ENCODE measurements around the gene ZNF593. TPM values are rescaled to one million over a fixed set of nuclear protein-coding genes. Genes with fewer than 3 reads are reported as not detected.

The ZNF593 gene
- total and polyA plus RNA-seq, 9 of the 15 experiments (the other 6 are each of a cell fraction or from before 2014, with no cell fraction given), result 9.8 to 334 (median 48.2) TPM

DNA sequence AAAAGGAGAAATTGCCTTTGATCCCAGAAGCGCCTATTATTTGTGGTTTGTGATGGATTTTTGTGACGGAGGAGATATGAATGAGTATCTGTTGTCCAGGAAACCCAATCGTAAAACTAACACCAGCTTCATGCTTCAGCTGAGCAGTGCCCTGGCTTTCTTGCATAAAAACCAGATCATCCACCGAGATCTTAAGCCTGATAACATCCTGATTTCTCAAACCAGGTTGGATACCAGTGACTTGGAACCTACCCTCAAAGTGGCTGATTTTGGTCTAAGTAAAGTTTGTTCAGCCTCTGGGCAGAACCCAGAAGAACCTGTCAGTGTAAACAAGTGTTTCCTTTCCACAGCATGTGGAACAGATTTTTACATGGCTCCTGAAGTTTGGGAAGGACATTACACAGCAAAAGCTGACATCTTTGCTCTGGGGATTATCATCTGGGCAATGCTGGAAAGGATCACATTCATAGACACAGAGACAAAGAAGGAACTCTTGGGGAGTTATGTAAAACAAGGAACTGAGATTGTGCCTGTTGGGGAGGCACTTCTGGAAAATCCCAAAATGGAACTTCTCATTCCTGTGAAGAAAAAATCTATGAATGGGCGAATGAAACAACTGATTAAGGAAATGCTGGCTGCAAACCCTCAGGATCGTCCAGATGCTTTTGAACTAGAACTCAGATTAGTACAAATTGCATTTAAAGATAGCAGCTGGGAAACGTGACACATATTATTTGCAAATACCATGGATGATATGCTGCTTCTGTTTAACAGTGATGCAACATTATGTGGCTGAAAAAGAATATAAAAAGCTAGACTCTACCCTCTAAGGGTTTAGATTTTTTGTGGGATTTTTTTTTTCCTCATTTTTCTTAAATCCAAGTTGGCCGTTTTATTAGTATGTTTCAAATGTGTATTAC, 47.6 kb upstream of the ZNF593 start (continued):
- TF ChIP-seq, protein P1, sequence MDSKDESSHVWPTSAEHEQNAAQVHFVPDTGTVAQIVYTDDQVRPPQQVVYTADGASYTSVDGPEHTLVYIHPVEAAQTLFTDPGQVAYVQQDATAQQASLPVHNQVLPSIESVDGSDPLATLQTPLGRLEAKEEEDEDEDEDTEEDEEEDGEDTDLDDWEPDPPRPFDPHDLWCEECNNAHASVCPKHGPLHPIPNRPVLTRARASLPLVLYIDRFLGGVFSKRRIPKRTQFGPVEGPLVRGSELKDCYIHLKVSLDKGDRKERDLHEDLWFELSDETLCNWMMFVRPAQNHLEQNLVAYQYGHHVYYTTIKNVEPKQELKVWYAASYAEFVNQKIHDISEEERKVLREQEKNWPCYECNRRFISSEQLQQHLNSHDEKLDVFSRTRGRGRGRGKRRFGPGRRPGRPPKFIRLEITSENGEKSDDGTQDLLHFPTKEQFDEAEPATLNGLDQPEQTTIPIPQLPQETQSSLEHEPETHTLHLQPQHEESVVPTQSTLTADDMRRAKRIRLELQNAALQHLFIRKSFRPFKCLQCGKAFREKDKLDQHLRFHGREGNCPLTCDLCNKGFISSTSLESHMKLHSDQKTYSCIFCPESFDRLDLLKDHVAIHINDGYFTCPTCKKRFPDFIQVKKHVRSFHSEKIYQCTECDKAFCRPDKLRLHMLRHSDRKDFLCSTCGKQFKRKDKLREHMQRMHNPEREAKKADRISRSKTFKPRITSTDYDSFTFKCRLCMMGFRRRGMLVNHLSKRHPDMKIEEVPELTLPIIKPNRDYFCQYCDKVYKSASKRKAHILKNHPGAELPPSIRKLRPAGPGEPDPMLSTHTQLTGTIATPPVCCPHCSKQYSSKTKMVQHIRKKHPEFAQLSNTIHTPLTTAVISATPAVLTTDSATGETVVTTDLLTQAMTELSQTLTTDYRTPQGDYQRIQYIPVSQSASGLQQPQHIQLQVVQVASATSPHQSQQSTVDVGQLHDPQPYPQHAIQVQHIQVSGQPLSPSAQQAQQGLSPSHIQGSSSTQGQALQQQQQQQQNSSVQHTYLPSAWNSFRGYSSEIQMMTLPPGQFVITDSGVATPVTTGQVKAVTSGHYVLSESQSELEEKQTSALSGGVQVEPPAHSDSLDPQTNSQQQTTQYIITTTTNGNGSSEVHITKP (IDR thresholded peaks at IDR 0.05; ENCODE audit: partially characterized antibody), result no peak
- TF ChIP-seq ZNF551 (CRISPR knock-in tag; IDR thresholded peaks at IDR 0.05), result no peak
- peak; percentile 14; the same call in 1 of the 2 replicates for TF ChIP-seq THRAP3 (IDR thresholded peaks at IDR 0.05; ENCODE audit: borderline replicate concordance)
- no peak for TF ChIP-seq ETV5 (CRISPR knock-in tag; IDR thresholded peaks at IDR 0.05; ENCODE audit: low read depth)
- TF ChIP-seq OTX1 (CRISPR knock-in tag; IDR thresholded peaks at IDR 0.05), result no peak
- TF ChIP-seq BRD9 (IDR thresholded peaks at IDR 0.05; ENCODE audit: low read depth, partially characterized antibody), result no peak
- TF ChIP-seq RBM22 (IDR thresholded peaks at IDR 0.05; ENCODE audit: low read depth, low read length, poor library complexity, severe bottlenecking), result no peak
- no peak for TF ChIP-seq CHD1 (IDR thresholded peaks at IDR 0.05; ENCODE audit: low read length)
- TF ChIP-seq, protein P2, sequence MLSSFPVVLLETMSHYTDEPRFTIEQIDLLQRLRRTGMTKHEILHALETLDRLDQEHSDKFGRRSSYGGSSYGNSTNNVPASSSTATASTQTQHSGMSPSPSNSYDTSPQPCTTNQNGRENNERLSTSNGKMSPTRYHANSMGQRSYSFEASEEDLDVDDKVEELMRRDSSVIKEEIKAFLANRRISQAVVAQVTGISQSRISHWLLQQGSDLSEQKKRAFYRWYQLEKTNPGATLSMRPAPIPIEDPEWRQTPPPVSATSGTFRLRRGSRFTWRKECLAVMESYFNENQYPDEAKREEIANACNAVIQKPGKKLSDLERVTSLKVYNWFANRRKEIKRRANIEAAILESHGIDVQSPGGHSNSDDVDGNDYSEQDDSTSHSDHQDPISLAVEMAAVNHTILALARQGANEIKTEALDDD (IDR thresholded peaks at IDR 0.05), result peak; percentile 59; the same call in 1 of the 2 replicates
- TF ChIP-seq ZNF449 (CRISPR knock-in tag; IDR thresholded peaks at IDR 0.05), result no peak
- TF ChIP-seq RUNX1 (IDR thresholded peaks at IDR 0.05; ENCODE audit: low read depth), result no peak
- TF ChIP-seq, protein P3, sequence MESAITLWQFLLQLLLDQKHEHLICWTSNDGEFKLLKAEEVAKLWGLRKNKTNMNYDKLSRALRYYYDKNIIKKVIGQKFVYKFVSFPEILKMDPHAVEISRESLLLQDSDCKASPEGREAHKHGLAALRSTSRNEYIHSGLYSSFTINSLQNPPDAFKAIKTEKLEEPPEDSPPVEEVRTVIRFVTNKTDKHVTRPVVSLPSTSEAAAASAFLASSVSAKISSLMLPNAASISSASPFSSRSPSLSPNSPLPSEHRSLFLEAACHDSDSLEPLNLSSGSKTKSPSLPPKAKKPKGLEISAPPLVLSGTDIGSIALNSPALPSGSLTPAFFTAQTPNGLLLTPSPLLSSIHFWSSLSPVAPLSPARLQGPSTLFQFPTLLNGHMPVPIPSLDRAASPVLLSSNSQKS (CRISPR knock-in tag; IDR thresholded peaks at IDR 0.05), result no peak
- TF ChIP-seq ZFP30 (CRISPR knock-in tag; IDR thresholded peaks at IDR 0.05; ENCODE audit: borderline replicate concordance), result no peak
- TF ChIP-seq PRMT5 (CRISPR knock-in tag; IDR thresholded peaks at IDR 0.05), result no peak
- TF ChIP-seq PPARD (CRISPR knock-in tag; IDR thresholded peaks at IDR 0.05), result no peak
- TF ChIP-seq ZNF707 (CRISPR knock-in tag; conservative IDR thresholded peaks at IDR 0.05), result no peak
- TF ChIP-seq, protein P4, sequence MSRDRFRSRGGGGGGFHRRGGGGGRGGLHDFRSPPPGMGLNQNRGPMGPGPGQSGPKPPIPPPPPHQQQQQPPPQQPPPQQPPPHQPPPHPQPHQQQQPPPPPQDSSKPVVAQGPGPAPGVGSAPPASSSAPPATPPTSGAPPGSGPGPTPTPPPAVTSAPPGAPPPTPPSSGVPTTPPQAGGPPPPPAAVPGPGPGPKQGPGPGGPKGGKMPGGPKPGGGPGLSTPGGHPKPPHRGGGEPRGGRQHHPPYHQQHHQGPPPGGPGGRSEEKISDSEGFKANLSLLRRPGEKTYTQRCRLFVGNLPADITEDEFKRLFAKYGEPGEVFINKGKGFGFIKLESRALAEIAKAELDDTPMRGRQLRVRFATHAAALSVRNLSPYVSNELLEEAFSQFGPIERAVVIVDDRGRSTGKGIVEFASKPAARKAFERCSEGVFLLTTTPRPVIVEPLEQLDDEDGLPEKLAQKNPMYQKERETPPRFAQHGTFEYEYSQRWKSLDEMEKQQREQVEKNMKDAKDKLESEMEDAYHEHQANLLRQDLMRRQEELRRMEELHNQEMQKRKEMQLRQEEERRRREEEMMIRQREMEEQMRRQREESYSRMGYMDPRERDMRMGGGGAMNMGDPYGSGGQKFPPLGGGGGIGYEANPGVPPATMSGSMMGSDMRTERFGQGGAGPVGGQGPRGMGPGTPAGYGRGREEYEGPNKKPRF (IDR thresholded peaks at IDR 0.05; ENCODE audit: low read depth, low read length), result no peak
